Panc1 (cell line): Measurements from ENCODE around the gene UBE2L3.
"Not testable (repeated sequence)": the region's sequence is repeated elsewhere in the genome, so short reads cannot be mapped to it uniquely, and the experiment has no call there.

Experiments
- TCF7L2 ChIP-seq: IDR thresholded peaks from 2 replicates; pipeline ENCODE4 v1.6.1; 2011; ENCODE audit warnings: mild to moderate bottlenecking, low read depth, low read length, inconsistent platforms
- TF ChIP-seq, protein P1 (sequence below): fragments of 450-650 bp; IDR thresholded peaks from 2 replicates; pipeline ENCODE4 v1.5.1; 2017; ENCODE audit warnings: mild to moderate bottlenecking

DNA sequence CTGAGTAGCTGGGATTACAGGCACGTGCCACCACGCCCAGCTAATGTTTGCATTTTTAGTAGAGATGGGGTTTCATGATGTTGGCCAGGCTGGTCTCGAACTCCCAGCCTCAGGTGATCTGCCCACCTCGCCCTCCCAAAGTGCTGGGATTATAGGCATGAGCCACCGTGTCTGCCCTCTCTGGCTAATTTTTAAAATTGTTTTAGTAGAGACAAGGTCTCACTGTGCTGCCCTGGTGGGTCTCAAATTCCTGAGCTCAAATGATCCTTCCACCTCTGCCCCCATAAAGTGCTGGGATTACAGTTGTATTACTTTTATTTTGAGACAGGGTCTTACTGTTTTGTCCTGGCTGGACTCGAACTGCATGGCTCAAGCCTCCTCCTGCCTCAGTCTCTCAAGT, 78.0 kb downstream of the UBE2L3 start:
- TF ChIP-seq TCF7L2 = not testable (repeated sequence)
- TF ChIP-seq, protein P1, sequence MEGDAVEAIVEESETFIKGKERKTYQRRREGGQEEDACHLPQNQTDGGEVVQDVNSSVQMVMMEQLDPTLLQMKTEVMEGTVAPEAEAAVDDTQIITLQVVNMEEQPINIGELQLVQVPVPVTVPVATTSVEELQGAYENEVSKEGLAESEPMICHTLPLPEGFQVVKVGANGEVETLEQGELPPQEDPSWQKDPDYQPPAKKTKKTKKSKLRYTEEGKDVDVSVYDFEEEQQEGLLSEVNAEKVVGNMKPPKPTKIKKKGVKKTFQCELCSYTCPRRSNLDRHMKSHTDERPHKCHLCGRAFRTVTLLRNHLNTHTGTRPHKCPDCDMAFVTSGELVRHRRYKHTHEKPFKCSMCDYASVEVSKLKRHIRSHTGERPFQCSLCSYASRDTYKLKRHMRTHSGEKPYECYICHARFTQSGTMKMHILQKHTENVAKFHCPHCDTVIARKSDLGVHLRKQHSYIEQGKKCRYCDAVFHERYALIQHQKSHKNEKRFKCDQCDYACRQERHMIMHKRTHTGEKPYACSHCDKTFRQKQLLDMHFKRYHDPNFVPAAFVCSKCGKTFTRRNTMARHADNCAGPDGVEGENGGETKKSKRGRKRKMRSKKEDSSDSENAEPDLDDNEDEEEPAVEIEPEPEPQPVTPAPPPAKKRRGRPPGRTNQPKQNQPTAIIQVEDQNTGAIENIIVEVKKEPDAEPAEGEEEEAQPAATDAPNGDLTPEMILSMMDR = not testable (repeated sequence)
